Measurements from ENCODE around the gene NOTCH1.

The NOTCH1 gene

DNA sequence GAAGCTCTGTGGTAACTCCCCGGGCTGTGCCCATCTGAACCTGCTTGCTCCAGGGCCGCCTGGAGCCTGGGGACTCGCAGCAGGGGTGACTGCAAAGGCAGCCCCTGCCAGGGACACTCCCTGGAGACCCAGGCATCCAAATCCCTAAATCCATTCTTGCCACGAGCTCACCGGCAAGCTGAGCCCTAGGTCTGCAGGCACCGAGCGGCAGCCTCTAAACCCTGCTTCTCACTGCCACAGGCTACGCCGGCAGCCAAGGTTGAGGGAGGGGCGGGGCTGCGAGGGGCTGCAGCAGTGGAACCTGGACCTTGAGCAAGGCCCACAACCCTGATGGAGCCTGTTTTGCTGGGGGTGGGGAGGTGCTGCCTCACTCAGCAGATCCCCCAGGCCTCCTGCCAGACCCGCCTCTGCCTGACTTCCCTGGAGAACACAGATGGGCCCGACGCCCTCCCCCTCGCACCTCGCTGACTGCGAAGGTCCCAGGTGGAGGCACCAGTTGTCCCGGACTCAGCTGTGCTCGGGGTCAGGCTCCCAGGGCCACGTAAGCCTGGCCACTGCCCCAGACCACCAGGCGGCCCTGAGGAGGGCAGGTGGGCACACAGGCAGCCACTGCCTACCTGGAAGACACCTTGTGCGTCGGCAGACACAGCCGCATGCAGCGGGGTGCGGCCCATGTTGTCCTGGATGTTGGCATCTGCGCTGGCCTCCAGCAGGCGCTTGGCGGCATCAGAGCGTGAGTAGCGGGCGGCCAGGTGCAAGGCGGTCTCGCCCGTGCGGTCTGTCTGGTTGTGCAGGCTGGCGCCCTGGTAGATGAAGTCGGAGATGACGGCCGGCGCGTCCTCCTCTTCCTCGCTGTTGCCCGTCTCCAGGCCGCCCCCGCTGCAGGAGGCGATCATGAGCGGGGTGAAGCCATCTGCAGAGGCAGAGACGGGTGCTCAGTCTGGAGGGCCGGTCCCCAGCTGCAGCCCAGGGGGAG, 45.6 kb downstream of the NOTCH1 start:
- no peak for DNase-seq (ENCODE audit: low spot score)

DNA sequence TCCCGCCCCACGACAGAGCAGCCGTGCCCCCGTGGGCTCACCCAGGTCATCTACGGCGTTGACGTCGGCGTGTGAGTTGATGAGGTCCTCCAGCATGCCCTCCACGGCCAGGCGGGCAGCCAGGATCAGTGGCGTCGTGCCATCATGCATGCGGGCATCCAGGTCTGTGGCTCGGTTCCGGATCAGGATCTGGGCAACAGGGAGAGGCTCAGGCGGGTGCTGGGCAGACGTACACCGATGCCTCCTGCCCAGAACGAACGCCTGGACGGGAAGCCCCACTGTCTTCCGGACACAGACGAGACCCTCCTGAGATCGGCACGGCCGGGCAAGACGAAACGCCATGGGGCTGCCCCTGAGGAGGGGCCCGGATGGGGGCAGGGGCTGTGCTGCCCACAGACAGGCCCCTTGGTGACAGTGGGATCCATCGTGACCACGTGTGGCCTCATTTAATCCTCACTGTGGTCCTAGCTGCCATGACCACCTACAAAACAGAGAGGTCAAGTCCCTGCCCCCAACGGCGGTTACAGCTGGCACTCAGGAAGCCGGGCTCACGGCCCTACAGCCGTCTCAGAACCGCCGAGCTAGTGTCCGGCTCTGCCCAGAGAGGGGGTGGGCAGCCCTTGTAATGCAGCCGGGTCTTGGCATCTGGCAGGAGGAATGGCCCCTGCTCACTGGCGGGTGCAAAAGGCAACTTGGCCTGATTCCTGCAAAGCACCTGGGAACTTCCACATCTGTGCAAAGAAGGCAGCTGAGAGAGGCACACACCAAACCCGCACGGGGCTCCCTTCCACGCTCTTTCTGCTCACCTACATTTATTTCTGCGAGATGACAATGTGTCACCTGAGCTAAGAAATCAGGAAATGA, 46.5 kb downstream of the NOTCH1 start:
- DNase-seq (ENCODE audit: low spot score) = no peak

DNA sequence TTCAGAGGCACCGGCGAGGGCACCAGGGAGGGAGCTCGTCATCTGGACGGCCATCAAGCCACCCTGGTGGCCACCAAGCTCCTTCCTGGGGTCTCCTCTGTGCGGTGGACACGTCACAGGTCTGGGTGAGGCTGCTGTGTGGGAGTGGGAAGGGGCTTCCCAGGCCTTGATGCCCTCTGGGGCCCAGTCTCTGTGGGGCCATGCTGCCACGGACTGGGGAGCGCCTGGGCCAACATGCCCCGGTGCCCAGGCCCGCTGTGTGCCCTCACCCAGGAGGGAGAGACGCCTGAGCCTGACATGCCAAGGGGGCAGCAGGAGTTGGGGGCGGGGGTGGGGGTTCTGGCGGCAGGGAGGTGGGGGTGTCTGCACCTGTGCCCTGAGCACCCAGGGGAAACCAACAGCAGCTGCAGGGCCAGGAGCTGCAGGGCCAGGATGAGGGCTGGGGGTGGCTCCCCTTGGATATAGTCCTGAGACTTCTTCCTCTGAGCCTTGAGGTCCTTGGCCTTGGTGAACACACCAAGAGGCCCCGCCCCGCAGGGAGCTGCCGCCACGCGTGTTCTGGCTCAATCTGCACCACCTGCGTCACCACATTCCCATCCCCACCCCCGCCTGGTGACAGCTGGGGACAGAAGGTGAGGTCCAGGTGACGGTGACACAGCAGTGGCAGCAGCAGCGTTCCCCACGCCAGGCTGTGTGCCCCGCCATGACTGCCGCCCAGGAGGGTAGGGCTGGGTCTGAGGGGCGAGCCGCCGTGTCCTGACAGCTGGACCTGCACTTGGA, 47.7 kb downstream of the NOTCH1 start:
- DNase-seq (ENCODE audit: low spot score) = no peak

DNA sequence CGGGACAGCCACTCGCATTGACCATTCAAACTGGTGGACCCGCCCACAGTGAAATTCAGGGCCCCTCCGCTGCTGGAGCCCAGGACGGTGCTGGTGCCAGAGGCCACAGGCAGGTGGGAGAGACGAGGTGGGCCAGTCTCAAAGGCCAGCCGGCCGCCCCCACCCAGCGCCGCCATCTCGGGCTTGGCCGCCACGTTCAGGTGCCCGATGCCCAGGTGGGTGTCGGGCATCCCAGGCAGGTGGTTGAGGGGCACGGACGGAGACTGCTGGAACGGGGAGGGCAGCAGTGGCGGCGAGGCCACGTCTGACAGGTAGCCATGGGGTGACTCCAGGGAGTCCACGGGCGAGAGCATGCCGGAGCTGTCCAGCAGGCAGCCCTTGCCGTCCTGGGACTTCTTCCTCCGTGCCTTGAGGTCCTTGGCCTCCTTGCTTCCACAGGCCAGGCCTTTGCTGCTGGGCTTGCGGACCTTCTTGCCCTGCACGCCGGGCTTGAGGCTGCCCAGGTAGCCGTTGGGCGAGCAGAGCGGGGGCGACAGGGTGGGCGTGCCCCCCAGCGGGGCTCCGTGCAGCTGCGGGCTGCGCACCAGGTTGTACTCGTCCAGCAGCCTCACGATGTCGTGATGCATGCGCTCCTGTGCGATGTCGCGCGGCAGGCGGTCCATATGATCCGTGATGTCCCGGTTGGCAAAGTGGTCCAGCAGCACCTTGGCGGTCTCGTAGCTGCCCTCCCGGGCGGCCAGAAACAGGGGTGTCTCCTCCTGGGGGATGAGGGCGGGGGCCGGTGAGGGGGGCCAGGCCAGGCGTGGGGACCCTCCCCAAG, 48.8 kb downstream of the NOTCH1 start:
- no peak for DNase-seq (ENCODE audit: low spot score)

DNA sequence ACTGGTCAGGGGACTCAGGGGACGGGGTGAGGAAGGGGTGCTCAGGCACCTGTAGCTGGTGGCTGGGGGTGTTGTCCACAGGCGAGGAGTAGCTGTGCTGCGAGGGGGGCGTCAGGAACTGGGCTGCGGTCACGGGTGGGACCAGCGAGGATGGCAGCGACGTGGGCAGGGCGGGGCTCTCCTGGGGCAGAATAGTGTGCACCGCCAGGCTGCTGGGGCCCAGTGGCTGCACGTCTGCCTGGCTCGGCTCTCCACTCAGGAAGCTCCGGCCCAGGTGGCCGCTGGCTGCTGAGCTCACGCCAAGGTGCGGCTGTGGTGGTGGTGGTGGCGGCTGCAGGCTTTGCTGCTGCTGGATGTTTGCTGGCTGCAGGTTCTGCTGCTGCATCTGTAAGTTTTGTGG, 49.7 kb downstream of the NOTCH1 start:
- DNase-seq (ENCODE audit: low spot score) = no peak

DNA sequence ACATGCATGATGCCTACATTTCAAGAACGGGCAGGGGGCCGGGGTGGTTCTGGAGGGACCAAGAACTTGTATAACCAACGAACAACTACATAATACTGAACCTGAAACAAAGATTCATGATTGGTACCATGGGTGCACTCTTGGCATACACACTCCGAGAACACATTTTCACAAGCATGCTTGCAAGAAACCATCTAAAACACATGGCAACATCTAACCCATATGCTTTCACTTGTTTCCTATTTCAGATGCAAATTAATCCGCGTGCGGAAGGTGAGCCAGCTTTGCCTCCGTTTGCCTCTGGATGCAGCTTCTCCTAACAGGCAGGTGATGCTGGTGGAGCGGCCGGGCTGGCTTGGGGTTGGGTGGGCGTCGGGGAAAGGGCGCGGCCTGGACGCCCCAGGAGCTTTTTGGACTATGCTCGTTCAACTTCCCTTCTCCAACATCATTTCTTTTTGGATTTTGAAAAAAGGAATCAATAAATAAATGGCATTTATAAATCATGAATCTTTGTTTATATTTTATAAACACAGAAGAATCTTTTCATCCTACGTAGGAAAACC, 50.5 kb downstream of the NOTCH1 start:
- no peak for DNase-seq (ENCODE audit: low spot score)

DNA sequence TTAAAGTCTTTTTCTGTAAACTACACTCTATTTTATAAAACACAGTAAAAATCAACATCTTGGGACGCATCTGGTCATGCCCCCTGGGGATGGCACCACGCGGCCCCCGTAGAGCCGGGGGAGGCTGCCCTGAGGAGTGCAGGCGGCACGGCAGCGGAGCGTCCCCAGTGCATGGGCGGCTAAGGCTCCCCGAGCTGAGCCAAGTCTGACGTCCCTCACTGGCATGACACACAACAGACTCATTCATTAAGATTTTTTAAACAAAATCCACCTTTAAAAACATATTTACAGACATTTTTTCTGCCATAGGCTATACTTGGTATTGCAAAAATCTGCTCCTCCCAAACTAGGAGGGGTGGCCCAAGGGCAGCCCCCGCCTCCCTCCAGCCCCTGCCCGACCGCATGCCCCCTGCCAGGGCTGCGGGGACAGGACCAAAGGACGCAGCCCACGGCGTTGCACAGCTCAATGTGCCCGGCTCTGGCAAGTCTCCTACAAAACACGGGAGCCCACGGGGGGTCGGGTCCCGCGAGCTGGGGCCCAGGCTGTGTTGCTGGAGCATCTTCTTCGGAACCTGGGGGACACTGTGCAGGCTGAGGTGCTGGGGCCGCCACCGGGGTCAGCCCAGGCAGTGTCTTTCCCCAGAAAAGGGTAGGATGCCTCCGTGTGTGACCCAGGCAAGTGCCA, 51.2 kb downstream of the NOTCH1 start:
- DNase-seq (ENCODE audit: low spot score) = no peak

DNA sequence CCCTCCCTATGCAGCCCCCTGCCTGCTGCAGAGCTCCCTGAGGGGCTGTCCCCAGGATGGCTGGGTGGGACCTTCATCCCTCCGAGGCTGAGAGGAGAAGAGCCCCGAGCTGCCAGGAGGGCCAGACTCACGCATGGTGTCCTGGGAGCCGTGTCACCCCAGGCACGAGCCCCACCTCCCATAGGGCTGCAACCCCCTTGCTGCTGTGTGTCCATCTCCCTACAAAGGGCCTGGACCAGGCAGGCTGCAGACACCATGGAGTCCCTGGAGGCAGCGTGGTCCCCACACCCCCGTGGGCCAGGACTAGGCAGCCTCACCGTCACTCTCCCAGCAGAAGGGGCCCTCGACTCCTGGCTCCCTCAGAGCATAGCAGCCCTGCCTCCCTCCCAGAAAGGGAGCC, 51.8 kb downstream of the NOTCH1 start:
- DNase-seq (ENCODE audit: low spot score) = no peak

DNA sequence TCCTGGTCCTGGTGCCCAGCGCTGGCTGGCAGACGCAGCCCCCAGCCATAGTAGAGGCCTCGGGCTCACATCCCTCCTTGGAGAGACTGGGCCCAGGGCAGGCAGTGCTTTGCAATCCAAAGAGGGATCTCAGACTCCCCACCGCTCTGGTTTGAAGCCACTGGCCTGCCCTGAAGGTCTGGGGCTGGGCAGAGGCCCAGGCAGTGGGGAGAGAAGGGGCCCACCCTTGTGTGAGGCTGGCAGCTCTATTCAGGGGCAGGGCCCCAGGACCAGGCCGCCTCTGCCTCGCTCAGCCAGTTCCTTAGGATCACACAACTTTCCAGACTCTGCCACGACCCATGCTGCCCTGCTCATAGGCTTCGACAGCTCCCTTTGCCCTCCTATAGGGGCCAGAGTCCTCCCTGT, 52.3 kb downstream of the NOTCH1 start:
- DNase-seq (ENCODE audit: low spot score) = no peak

DNA sequence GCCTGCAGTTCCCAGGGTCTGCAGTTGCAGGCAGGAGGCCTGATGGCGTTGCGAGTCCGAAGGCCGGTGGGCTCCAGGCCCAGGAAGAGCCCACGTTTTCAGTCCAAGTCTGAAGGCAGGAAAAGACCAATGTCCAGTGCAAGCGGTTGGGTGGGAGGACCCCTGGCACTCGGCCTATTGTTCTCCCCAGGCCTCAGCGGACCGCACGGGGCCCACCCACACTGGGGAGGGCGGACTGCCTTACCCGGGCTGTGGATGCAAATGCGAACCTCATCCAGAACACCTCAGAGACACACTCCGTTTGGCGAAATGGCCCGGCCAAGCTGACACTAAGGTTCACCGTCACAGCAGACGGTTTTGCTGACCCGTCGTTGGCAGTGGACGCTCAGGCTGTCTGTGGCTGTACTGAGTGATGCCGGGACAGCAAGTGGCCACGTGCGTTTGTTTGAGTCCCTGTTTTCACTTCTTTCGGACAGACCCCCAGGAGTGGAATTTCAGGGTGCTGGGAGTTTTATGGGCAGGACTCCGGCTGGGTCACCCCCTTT, 52.8 kb downstream of the NOTCH1 start:
- no peak for DNase-seq (ENCODE audit: low spot score)

DNA sequence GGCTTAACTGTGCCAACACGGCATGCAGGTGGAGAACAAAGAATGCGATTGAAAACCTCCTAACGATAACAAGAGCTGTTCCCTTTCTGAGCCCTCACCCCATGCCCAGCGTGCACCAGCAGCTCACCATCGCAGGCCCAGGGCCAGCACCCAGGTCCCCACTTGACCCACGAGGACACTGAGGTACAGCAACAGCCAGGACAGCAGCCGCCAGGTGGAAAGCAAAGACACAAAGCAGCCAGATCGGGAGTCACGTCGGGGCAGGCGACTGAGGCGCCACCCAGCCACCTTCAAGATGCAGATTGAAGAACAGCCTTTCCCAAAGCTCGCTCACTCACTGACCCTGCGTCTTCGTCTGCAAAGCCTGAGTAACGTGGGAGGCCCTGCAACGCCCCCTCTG, 56.1 kb downstream of the NOTCH1 start:
- DNase-seq (ENCODE audit: low spot score) = no peak

DNA sequence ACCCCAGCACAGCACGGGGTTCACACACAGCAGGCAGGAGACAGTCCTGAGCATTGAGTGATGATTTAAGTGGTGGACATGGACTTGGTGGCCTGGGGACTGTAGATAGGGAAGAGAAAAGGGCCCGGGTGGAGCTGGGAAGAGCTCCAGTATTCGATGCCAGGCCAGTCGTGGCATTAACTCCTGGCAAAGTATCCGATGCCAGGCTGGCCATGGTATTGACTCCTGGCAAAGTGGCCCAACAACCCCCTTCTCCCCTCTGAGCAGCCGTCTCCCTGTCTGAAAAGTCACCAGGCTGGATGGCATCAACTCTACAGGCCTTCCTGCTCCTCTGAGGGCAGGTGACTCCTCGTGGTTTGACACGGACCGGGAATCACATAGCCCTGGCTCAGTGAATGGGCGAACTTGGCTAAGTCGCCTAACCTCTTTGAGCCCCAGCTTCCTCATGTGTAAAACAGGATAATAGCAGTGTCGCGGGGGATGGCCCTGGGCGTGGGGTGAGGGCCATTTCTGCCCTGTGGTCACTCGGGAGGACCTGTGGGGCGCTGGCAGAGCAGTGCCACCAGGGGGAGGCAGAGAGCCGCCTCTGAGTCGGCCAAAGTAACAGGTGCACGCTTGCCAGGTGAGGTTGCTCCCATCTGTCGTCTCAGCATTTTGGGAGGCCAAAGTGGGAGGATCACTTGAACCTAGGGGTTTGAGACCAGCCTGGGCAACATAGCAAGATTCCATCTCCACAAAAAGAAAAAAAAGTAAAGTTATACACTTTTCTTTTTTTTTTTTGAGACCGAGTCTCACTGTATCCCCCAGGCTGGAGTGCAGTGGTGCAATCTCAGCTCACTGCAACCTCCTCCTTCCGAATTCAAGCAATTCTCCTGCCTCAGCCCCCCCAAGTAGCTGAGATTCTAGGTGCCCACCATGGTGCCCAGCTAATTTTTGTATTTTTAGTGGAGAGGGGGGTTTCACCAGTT, 57.3 kb downstream of the NOTCH1 start:
- no peak for DNase-seq (ENCODE audit: low spot score)

DNA sequence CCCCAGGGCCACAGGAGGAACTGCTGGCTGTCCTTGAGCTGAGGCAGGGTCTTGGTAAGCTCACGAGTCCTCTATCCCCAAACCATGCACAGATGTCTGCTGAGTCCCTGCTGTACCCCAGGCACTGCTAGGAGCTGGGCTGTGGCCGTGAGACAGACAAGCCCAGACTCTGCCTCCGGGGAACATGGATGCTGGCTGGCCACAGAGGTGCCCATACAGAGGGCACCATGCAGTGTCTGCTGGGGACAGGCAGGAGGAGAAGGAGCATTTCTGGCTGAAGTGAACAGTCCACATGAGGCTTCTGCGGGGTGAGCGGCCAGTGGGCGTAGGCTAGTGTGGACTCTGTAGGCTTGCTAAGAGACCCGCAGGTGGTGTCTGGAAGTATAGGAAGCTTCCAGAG, 58.2 kb downstream of the NOTCH1 start:
- DNase-seq (ENCODE audit: low spot score) = no peak

DNA sequence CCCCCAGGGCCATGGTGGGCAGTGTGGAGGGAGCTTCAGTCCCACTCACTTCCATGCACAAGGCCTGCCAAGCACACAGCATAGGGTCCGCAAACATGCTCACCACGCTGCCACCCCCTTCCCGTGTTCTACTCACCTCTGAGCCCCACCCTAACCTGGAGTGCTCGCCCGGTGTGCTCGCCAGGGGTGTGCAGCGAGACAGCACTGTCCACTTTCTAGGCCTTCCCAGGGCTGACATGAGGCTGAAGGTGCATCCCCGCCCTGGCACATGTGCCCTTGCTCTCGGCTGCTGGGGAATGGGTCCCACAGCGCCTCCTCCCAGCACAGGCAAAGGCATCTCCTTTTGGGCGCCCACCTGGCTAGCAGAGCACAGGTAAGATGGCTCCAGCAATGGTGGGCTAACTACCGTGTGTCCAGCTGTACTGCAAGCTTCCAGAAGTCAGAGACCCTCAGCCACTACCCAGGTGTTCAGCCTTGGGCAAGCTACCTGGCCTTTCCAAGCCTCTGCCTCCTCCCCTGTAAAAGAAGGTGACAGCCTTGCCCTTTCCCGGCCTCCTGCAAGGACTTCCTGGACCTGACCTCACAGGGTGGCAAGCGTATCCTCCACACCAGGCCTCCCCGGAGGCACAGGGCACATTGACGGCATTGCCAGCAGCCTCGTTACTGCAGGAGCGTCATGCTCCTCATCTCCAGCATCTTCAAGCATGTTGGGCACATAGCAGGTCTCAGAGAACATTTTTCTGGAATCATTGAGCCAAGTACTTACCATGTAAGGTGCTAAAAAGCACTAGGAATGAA, 58.8 kb downstream of the NOTCH1 start:
- no peak for DNase-seq (ENCODE audit: low spot score)

DNA sequence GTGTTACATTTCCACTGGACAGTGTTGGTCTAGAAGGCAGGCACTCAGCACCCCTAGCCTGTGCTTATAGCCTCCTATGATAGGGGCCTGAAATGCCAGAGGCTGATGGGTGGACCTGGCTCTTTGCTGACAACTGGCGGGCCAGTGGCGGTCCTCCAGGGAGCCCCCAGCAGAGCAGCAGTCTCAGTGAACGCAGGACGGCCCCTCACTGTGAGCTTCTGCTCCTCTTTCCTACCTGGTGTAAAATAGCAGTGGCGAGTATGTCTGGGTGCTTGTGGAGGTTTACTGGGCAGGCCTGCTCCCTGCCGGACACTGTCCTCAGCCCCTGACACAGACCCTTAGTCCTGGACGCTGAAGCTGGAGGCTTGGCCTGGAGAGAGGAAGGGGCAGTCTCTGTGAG, 59.7 kb downstream of the NOTCH1 start:
- DNase-seq (ENCODE audit: low spot score) = no peak

DNA sequence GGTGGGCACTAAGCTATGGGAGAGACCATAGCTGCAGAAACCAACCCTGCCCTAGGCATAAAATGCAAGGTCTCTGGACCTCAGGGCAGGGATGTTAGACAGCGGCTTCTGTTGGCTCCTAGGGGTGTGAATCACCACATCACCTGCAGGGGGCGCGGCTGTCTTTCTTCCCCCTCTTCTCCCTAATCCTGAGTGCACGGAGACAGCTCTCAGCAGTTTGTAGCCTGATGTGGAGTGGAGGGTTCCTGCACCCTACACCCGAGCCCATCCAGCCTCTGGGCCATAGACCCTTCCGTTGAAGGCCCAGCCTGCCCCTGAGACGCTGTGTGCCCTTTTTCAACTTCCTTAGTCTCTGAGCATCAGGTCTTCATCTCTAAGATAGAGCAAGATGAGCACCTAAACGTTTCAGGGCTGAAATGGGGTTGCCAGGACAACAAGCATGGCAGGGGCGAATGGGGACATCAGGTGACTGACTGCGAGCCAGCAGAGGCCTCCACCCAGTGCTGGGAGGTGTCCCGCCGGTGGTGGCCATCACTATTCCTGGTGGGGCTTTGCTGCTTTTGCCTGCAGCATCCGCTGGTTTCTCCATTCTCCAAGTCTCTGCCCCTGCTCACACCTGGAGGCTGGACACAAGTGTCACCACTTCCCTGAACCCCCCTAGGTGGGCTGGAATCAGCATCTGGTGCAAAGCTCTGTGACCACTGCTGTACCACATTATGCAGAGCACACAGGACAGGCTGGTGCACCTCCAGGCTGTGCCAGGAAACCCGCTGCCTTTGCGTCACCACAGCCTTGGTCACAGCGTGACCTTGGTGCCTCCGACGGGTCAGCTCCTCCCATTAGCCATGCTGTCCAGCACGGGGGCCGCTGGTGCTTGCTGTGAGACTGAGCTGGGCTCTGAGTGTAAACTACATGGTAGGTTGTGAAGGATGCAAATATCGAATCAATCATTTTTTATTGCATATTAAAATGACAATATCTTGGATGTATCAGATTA, 60.5 kb downstream of the NOTCH1 start:
- DNase-seq (ENCODE audit: low spot score) = peak; percentile 74

All from kidney capillary endothelial cell (primary cell).